K562 (cell line): ENCODE data around the gene PTPN1. TPM values are rescaled to one million over a fixed set of nuclear protein-coding genes. Genes with fewer than 3 reads are reported as not detected.
A peak's percentile ranks its signal among the peaks of the same experiment; 100 is the strongest.

ENCODE experiments used
- ATAC-seq: fragments of 200-7000 bp; cut with Tn5 transposase; 3 replicates; pipeline ENCODE4 v1.9.1; 2020; ENCODE audit warnings: moderate library complexity
- BruUV-seq: library from RNA; stranded (reverse); fragments of 400-500 nt; replicated peaks from 2 replicates; lab custom pipeline; 2021; lab: Mats Ljungman, UMichigan
- CTCF ChIA-PET: fragments of 300-600 bp; formaldehyde crosslinking; extraction: SDS; loops from one replicate; lab custom pipeline; 2021; ENCODE audit warnings: low intra/inter-chr PET ratio; lab: Yijun Ruan, JAX
- POLR2A ChIA-PET: fragments of 300-600, 350-650 bp; sonication (Branson Sonifier 250); formaldehyde crosslinking; extraction: SDS; loops from one replicate; lab custom pipeline; 2021; ENCODE audit warnings: antibody characterized with exemption, inconsistent platforms; lab: Yijun Ruan, JAX
- DNase-seq, 4 experiments: peaks; one replicate each; pipeline versions ENCODE4 v3.0.0 to v3.0.0-alpha.2; 2011 to 2018; ENCODE audit warnings: low spot score in 3 of 4, mixed read lengths in 3 of 4; ENCODE audit errors: extremely low read depth in 1 of 4
- FAIRE-seq: peaks from 2 replicates; lab custom pipeline; 2011; peaks lifted over from hg19 to GRCh38; lab: Jason Lieb, UNC
- H2AFZ ChIP-seq: 2 replicates; pipeline ENCODE4 v1.6.0; 2011; ENCODE audit warnings: low read depth, low read length, control low read depth, inconsistent platforms
- H3K27ac ChIP-seq: fragments of 200-600 bp; 3 replicates; pipeline ENCODE4 v1.8.0; 2011; ENCODE audit warnings: low read depth, mild to moderate bottlenecking, control low read depth, inconsistent platforms, low read length, moderate library complexity, mixed read lengths; ENCODE audit errors: extremely low read depth
- H3K27me3 ChIP-seq, 2 experiments: fragments of 300-600 bp in 1 of 2; 2 replicates in 1 of 2; 3 replicates in 1 of 2; pipeline versions ENCODE4 v1.6.0 to v1.8.0; 2011; ENCODE audit warnings: inconsistent platforms in 2 of 2, low read length in 2 of 2, mild to moderate bottlenecking in 1 of 2, mixed read lengths in 1 of 2, moderate library complexity in 1 of 2; ENCODE audit not compliant: control insufficient read depth in 2 of 2, insufficient read depth in 2 of 2
- H3K36me3 ChIP-seq: fragments of 300-600 bp; 3 replicates; pipeline ENCODE4 v1.8.0; 2011; ENCODE audit warnings: mild to moderate bottlenecking, low read length, inconsistent platforms; ENCODE audit not compliant: control insufficient read depth, insufficient read depth
- H3K4me1 ChIP-seq, 2 experiments: fragments of 200-600 bp in 1 of 2; replicated peaks in 1 of 2; 2 replicates in 1 of 2; 3 replicates in 1 of 2; pipeline versions ENCODE4 v1.5.1 to v1.8.0; 2011; ENCODE audit warnings: inconsistent platforms in 2 of 2, low read length in 2 of 2, mild to moderate bottlenecking in 1 of 2, mixed read lengths in 1 of 2, moderate library complexity in 1 of 2; ENCODE audit not compliant: control insufficient read depth in 2 of 2, insufficient read depth in 2 of 2
- H3K4me2 ChIP-seq: 2 replicates; pipeline ENCODE4 v1.6.1; 2011; ENCODE audit warnings: low read length, control low read depth, inconsistent platforms, mixed read lengths; ENCODE audit not compliant: insufficient read depth
- H3K4me3 ChIP-seq: fragments of 200-600 bp; sonication (generic), shearing (Covaris generic); 2 replicates; pipeline ENCODE4 v1.5.1; 2016; ENCODE audit warnings: control low read depth, inconsistent platforms
- H3K79me2 ChIP-seq: fragments of 200-600 bp; 3 replicates; pipeline ENCODE4 v1.8.0; 2011; ENCODE audit warnings: low read length, inconsistent platforms; ENCODE audit not compliant: control insufficient read depth, insufficient read depth
- H3K9ac ChIP-seq, 2 experiments: 2 replicates each; pipeline versions ENCODE4 v1.6.0 to v1.6.1; 2011; ENCODE audit warnings: low read depth in 2 of 2, low read length in 2 of 2, control low read depth in 1 of 2, inconsistent platforms in 1 of 2, mild to moderate bottlenecking in 1 of 2, mixed read lengths in 1 of 2; ENCODE audit not compliant: insufficient read depth in 1 of 2
- H3K9me1 ChIP-seq: one replicate; pipeline ENCODE4 v1.6.0; 2011; ENCODE audit warnings: inconsistent platforms, mild to moderate bottlenecking, low read length, moderate library complexity; ENCODE audit not compliant: control insufficient read depth, insufficient read depth
- H3K9me3 ChIP-seq: replicated peaks from 2 replicates; pipeline ENCODE4 v1.5.1; 2011; ENCODE audit warnings: low read depth, low read length, inconsistent platforms; ENCODE audit not compliant: control insufficient read depth, insufficient read depth
- H4K20me1 ChIP-seq: replicated peaks from 2 replicates; pipeline ENCODE4 v1.6.1; 2011; ENCODE audit warnings: low read length, inconsistent platforms, mixed read lengths; ENCODE audit not compliant: control insufficient read depth, insufficient read depth
- BACH1 ChIP-seq: fragments of 200-800 bp; sonication (Bioruptor generic); IDR thresholded peaks from 2 replicates; pipeline ENCODE4 v1.6.1; 2016; ENCODE audit warnings: missing genetic modification characterization, missing compliant biosample characterization
- CTBP1 ChIP-seq: fragments of 450-650 bp; IDR thresholded peaks from 2 replicates; pipeline ENCODE4 v1.6.1; 2016; ENCODE audit warnings: borderline replicate concordance
- EHMT2 ChIP-seq: fragments of 450-650 bp; IDR thresholded peaks from 2 replicates; pipeline ENCODE4 v1.6.1; 2018; ENCODE audit warnings: antibody characterized with exemption
- ELF1 ChIP-seq: fragments of 200-800 bp; sonication (Bioruptor generic); IDR thresholded peaks from 2 replicates; pipeline ENCODE4 v1.6.1; 2016; ENCODE audit warnings: missing genetic modification characterization, missing compliant biosample characterization
- FOXK2 ChIP-seq, 2 experiments: fragments of 450-650 bp; IDR thresholded peaks in 1 of 2; conservative IDR thresholded peaks in 1 of 2; 2 replicates each; pipeline ENCODE4 v1.6.1; 2016; ENCODE audit warnings: low read depth in 2 of 2, mild to moderate bottlenecking in 1 of 2
- FOXP4 ChIP-seq: sonication (generic); formaldehyde crosslinking; IDR thresholded peaks from 2 replicates; pipeline ENCODE4 v1.8.0; 2022; ENCODE audit warnings: mild to moderate bottlenecking, missing genetic modification reagents, borderline replicate concordance
- FUS ChIP-seq: fragments of 200-400 bp; formaldehyde crosslinking; optimal IDR thresholded peaks from 2 replicates; pipeline ENCODE3; 2017; ENCODE audit warnings: low read depth, low read length
- HDAC6 ChIP-seq: IDR thresholded peaks from 2 replicates; pipeline ENCODE4 v1.6.1; 2012; ENCODE audit warnings: low read depth, mild to moderate bottlenecking, control low read depth, inconsistent platforms, low read length, moderate library complexity
- MBD2 ChIP-seq: sonication (generic); IDR thresholded peaks from 2 replicates; pipeline ENCODE4 v1.6.1; 2016; ENCODE audit warnings: low read depth, borderline replicate concordance
- PHF20 ChIP-seq: fragments of 450-650 bp; IDR thresholded peaks from 2 replicates; pipeline ENCODE4 v1.6.1; 2018; ENCODE audit not compliant: partially characterized antibody
- SREBF2 ChIP-seq: sonication (generic); formaldehyde crosslinking; IDR thresholded peaks from 2 replicates; pipeline ENCODE4 v1.4.0; 2020; ENCODE audit warnings: mild to moderate bottlenecking, missing genetic modification reagents
- U2AF1 ChIP-seq: fragments of 200-400 bp; formaldehyde crosslinking; optimal IDR thresholded peaks from 2 replicates; pipeline ENCODE3; 2017; ENCODE audit warnings: mild to moderate bottlenecking, low read depth, low read length, moderate library complexity
- ZBTB7A ChIP-seq: IDR thresholded peaks from 2 replicates; pipeline ENCODE4 v1.6.1; 2011; ENCODE audit warnings: low read depth, mild to moderate bottlenecking, low read length, moderate library complexity, borderline replicate concordance; ENCODE audit not compliant: control insufficient read depth
- ZHX1 ChIP-seq: fragments of 150-350 bp; conservative IDR thresholded peaks from 2 replicates; pipeline ENCODE4 v1.6.1; 2014; ENCODE audit warnings: low read length
- ZNF146 ChIP-seq: IDR thresholded peaks from one replicate; pipeline ENCODE4 v1.6.1; 2018; ENCODE audit warnings: missing compliant biosample characterization; ENCODE audit not compliant: unreplicated experiment
- ZNF232 ChIP-seq: sonication (generic); formaldehyde crosslinking; IDR thresholded peaks from 2 replicates; pipeline ENCODE4 v1.8.0; 2022; ENCODE audit warnings: mild to moderate bottlenecking, missing genetic modification reagents
- WGBS: fragments of 100-300 bp; shearing (Covaris generic); methylation state at CpG from one replicate; pipeline ENCODE4 v1.1.6; 2016; ENCODE audit warnings: low coverage, mixed read lengths; ENCODE audit not compliant: insufficient coverage; ENCODE audit errors: missing lambda C conversion rate; 5-methylcytosine and 5-hydroxymethylcytosine counted together
- in situ Hi-C: fragments of 300-500 bp; cut with MboI; formaldehyde crosslinking; loops from 4 replicates; pipeline ENCODE4 v1.15.0; 2018; ENCODE audit warnings: inconsistent platforms, mixed read lengths
- intact Hi-C: fragments of 100-400 bp; cut with micrococcal nuclease; formaldehyde crosslinking; loops from 2 replicates; pipeline ENCODE4 v1.14.2; 2022
- polyA plus RNA-seq, 8 experiments: library from polyadenylated mRNA; depleted of rRNA in 4 of 8; stranded (reverse) in 5 of 8; unstranded in 3 of 8; fragments of >200 nt; fragmentation: Nextera tagmentation in 2 of 8; fragmentation: Illumina TruSeq in 1 of 8; extraction: Ambion mirVana in 2 of 8; extraction: Trizol in 1 of 8; gene quantifications; 2 replicates each; pipeline versions ENCODE4 v1.2.1 to v1.2.3, GENCODE V29; 2011 to 2014; ENCODE audit warnings: inconsistent platforms in 1 of 8, missing spikeins in 1 of 8
- total RNA-seq, 7 experiments: library from RNA; depleted of rRNA in 6 of 7; stranded (reverse); fragments of >200 nt in 6 of 7; fragmentation: Illumina TruSeq in 2 of 7; extraction: Trizol in 2 of 7; gene quantifications; 2 replicates each; pipeline versions ENCODE4 v1.2.1 to v1.2.3, GENCODE V29; 2011 to 2021; ENCODE audit warnings: low replicate concordance in 1 of 7
- TF ChIP-seq, protein P1 (sequence below): fragments of 250-450 bp; sonication (Bioruptor Pico); IDR thresholded peaks from 2 replicates; pipeline ENCODE4 v1.5.1; 2021; ENCODE audit warnings: mild to moderate bottlenecking

Gene PTPN1
- total and polyA plus RNA-seq, 9 of the 15 experiments (the other 6 are each of a cell fraction or from before 2014, with no cell fraction given) = 11.0 to 85.3 (median 54.0) TPM

DNA sequence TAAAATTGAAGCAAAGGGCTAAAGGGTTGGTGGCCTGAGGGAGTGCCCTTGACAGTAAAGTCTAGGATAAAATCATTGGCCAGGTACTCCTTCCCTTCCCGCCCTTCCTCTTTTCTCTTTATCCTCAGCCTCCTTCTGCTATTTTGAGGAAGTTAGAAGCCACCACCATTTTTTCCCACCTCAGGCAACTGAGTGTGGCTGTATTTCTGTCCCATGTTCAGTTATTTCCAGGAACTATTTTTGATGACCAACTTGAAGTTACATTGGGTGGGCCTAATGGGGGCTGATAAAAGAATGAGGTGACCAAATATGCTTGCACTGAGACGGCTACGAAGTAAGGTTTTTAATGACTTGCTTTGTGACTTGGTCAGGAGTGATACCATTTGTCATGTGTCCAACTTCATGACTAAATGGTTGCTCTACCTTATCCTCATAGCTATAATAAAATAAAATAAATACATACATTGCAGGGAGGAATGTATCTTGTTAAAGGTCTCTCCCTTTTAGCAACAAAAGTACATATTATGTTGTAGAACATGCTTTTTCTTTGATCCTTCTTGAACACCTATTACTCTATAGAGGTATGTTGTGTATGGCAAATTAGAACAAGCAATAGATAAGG is 12.0 kb downstream of the PTPN1 start:
- CTCF ChIA-PET = no interaction called here
- Histone ChIP-seq H3K79me2 (peaks cover 99% of the 10 kb centered on the region), H3K36me3 (peaks cover 57% of the 10 kb centered on the region), H2AFZ (no peak overlapping the region), H3K4me2 (peak overlapping the region; percentile 53), H3K9me3 (no peaks in the 10 kb centered on the region), H4K20me1 (peaks cover 5% of the 10 kb centered on the region; the same call in 1 of the 2 replicates), H3K27me3 (no peaks in the 10 kb centered on the region), H3K9ac (0 out of 4 replicates have a peak overlapping the region, but pooled peaks of 1 of the 2 experiments have one; percentile 28), H3K9me1 (no peaks in the 10 kb centered on the region), H3K27ac (peak overlapping the region; percentile 66), H3K4me3 (no peak overlapping the region), H3K4me1 (peaks cover 46 to 76% of the 10 kb centered on the region in 2 experiments)
- peak in 1 of 4 experiments; percentile 55 for DNase-seq
- peak; percentile 25 for ATAC-seq
- intact Hi-C loops = no loop called here
- POLR2A ChIA-PET = interaction anchor here (0.6 to 1.9 kb wide), 4 partner anchors 9 to 36 kb away, joined by 3 to 4 read pairs (median 4); no protein-coding TSS in a partner anchor
- in situ Hi-C loops = no loop called here
- FAIRE-seq = peak; percentile 15
- BruUV-seq = no TSS peak
- WGBS = 0% methylated on average over 3 of the region's 3 CpGs
- TF ChIP-seq EHMT2 (peak; percentile 82), FOXP4 (no peak), PHF20 (no peak), HDAC6 (no peak), ZNF146 (no peak), ZBTB7A (no peak), FUS (no peak), SREBF2 (no peak), ZHX1 (no peak), ELF1 (tag) (no peak), BACH1 (tag) (no peak), FOXK2 (conservative IDR thresholded peaks at IDR 0.05 in 1 of 2, IDR thresholded peaks at IDR 0.05 in 1 of 2; ENCODE audit: low read depth in 2 of 2) (no peak), CTBP1 (peak; percentile 81), ZNF232 (no peak), MBD2 (no peak), U2AF1 (no peak)
- TF ChIP-seq, protein P1, sequence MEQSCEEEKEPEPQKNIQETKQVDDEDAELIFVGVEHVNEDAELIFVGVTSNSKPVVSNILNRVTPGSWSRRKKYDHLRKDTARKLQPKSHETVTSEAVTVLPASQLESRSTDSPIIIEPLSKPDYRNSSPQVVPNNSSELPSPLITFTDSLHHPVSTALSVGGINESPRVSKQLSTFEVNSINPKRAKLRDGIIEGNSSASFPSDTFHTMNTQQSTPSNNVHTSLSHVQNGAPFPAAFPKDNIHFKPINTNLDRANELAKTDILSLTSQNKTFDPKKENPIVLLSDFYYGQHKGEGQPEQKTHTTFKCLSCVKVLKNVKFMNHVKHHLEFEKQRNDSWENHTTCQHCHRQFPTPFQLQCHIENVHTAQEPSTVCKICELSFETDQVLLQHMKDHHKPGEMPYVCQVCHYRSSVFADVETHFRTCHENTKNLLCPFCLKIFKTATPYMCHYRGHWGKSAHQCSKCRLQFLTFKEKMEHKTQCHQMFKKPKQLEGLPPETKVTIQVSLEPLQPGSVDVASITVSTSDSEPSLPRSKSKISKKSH = no peak
